Putamen (tissue), 1 donor: ENCODE results near the gene NCOA6.
"Not testable (repeated sequence)": the region's sequence is repeated elsewhere in the genome, so short reads cannot be mapped to it uniquely, and the experiment has no call there.

Experiments used
- DNase-seq: peaks from one replicate; pipeline ENCODE4 v3.0.0-alpha.2; 2016; ENCODE audit warnings: low spot score

NCOA6 gene

DNA sequence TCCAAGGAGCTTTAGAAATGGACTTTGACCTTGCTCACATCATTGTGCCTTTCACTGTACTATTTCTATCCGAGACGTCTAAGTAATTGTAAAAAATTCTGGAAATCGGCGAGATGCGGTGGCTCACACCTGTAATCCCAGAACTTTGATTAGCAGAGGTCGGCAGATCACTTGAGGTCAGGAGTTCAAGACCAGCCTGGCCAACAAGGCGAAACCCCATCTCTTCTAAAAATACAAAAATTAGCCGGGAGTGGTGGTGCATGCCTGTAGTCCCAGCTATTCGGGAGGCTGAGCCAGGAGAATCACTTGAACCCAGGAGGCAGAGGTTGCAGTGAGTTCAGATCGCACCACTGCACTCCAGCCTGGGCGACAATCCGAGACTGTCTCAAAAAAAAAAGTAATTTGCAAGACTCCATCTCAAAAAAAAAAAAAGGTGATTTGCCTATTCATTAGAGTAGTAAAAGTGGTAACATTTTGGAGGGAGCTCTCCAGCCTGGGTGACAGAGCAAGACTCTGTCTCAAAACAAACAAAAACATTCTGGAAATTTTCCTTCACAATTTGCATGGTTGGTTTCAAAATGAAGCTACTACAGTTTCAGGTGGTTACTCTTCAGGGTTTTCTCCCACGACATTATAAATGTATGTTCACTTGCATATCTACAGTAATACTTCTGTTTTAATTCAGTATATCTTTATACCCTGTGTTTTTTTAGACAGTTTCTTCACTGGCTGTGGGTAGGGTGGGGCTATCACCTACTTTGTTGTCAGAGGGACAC, 106.0 kb downstream of the NCOA6 start:
- not testable (repeated sequence) for DNase-seq

DNA sequence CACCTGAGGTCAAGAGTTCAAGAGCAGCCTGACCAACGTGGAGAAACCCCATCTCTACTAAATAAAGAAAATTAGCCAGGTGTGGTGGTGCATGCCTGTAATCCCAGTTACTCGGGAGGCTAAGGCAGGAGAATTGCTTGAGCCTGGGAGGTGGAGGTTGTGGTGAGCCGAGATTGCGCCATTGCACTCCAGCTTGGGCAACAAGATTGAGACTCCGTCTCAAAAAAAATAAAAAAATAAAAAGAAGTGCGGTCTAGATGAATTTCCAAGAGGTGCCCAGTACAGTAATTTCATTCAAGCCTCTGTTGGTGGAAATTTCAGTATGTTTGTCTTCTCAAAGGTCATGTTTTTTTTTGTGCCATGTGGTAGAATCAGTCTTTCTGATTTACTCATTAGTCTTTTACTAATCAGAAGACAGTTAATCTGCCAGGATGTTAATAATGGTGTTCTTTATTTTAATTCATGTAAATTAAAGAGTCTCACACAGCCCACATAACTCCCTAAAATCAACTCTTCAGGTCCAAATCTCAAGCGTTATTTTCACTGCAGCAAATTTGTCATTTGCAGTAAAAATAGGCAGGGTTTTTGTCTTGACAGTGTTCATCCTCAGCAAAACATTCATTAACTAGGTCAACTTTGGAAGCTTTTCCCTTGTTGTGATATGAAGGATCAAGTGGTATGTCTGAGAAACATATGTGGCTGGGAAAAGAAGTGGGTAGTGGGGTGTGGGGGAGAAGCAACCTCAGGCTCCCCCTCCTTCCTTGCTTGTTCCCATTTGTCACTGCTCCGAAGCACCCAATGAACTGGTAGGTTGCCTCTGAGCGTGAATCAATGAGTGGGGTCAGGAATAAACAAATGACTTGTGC, 108.0 kb downstream of the NCOA6 start:
- peak; percentile 56 for DNase-seq

DNA sequence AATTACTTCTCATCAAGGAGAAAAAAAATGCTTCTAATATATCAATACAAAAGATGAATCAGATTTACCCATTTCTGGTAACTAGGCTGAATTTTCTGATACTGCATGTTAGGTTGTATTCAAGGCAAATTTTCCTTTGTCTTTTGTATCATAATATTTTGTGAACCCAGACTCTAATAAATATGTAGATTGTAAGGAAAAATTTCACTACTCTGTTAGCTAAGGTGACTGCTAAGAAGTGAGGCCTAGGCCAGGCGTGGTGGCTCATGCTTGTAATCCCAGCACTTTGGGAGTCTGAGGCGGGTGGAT, 108.6 kb downstream of the NCOA6 start:
- DNase-seq: no peak

DNA sequence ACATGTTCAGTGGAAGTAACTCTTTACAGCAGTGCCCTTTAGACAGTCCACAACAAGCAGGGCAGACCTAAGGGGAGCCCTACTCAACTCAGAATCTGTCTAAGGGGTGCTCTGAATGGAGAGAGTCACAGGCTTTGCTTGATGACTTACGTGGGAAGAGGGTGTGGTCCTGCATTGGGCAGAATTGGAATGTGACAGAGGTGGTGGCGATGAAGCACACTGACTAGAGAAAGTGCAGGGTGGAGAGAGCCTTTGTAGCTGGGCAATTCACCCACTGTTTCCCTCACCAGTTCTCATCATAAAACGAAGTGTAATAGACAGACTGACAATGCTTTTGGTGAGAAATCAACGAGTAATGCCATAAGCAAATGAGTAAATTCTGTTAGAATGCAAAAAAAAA, 110.1 kb downstream of the NCOA6 start:
- no peak for DNase-seq

DNA sequence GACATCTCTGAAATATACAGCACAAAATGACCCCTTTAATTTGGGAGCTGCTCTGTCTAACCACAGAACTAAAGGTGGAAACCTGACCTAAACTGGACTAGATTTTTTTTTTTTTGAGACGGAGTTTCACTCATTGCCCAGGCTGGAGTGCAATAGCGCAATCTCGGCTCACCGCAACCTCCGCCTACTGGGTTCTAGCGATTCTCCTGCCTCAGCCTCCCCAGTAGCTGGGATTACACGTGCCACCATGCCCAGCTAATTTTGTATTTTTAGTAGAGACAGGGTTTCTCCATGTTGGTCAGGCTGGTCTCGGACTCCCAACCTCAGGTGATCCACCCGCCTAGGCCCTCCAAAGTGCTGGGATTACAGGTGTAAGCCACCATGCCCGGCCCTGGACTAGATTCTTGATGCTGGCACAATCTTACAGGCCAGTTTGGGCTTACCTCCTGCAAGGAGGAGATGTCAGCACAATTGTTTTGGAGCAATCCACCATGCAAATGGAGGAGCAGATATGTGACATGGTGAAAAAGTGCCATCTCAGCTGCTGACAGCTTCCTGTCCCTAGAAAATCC, 111.4 kb downstream of the NCOA6 start:
- DNase-seq: not testable (repeated sequence)

DNA sequence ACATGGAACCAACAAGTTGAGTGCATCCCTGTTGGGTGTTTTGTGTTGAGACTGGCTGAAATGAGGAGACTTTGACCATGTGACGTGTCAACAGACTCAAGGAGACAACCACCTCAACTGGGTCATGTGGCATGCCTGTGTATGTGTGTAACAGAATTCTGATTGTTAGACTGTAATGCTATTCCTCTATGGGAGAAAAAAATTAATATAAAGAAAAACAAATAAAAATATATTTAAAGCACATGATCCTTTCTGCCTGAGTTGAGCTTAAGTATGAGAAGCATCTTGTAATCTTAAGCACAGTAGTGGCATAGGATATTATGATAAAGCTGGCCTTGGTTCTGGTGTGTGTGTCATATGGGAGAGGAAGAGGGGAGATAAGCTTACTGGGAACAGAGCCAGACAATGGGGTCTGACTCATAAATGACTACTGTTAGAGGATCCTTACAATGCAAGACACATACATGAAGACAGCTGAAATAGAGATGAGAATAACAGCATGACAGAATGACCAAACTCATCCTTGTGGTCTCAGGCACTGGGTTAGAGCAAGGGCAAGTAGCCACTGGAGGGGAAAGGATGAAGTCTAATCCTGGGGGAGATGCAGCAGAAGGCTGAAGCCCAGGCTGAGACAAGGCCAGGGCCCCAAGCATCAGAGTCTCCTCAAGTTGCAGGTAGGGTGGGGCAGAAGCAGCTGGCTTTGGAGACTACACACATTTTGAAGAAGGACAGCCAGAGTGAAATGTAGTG, 112.1 kb downstream of the NCOA6 start:
- DNase-seq: no peak

DNA sequence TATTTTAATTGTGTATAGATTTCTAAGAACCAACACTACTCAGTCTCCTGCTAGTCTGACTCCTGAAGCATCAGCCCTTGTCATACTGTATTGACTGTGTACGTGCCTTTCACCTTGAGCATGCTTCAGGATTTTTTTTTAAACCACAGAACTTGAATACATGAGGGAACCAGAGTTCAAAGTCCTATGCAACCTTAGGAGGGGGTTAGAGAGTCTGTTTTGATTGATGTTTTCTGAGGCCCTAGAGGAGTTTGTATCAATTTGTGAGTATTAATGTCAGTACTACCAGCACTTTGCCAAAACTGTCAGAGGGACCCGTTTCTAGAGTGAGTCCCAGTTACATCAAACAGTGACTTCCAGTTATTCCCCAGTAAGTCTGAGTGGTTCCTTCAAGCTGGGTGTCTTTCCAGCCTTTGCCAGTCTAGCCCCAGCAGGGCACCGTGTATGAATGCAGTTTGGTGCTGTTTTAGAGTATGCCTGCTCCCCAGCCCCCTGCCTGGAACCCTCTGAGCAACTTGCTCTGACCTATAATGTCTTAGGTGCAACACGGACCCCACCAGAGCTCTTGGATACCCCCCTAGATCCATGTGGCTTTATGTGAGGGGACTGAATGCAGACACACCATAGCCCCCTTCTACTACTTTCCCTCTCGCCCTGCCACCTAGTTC, 112.8 kb downstream of the NCOA6 start:
- no peak for DNase-seq

DNA sequence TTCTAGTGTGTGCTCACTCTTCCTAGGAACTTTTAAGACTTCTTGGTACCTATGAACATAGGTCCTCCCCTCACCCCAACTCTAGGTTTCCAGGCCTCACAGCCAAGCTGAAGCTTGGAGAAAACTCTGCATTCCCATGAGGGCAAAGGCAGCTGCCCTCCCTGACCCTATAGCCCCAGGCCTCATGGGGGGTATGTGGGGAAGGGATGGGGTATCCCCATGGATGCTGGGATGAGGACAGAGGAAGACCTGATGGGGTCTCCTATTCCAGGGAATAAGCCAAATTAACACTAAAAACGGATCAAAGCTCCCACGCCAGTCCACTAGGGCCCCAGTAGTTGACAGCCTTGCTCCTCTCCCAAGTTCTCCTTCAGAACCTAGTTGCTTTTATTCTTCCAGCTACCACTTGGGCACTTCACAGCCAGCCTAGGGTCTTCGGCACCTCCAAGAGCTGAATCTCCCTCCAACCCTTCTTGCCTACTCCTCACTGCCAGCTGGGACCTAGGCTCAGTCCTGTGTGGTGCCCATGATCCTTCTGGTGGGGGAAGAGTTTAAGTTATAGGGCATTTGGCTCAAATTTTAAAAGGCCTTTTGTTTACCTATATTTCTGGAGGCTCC, 113.5 kb downstream of the NCOA6 start:
- DNase-seq: no peak

DNA sequence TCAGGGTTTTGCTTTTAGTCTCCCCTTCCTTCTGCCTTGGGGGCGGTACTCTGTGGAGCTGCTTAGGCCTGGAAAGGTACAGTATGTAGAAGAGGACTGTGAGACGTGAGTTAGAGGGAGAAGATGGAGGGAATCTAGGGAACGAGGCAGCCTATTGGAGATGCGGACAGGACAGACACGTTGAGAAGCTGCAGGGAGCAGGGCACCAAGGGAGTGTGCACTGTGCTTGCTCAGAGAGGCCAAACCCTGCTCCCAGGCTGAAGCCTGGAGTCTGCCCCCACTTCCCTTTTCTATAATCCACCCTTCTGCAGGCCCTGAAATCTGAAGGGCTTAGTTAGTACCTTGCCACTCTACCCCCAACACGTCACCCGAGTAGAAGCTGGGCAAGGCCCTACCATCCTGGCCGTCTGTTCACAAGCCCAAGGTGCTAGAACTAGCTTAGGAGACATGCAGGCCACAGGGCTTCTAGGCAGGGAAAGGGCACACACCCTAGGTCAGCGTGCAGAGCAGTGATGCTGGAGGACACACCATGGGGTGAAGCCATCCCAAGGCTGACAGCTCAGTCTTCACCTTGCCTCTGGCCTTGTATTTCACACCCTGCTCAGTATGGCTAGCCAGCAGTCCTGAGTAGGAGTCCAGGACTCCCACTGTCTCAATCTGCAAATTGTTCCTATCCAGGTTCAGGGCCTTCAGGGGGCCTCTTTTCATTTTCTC, 114.4 kb downstream of the NCOA6 start:
- DNase-seq: no peak

DNA sequence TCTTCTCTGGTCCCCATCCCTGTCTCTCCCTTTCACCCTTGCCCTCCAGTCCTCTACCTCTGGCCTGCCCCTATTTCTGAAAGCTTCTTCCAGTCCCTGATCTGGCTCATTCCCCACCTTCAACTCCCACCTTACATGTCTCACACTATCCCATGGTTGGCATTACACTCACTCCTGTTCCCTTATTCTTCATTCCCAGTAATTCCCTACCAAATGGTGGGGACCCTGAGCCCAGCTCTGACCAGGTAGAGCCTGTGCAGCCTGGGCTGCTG, 114.9 kb downstream of the NCOA6 start:
- no peak for DNase-seq

DNA sequence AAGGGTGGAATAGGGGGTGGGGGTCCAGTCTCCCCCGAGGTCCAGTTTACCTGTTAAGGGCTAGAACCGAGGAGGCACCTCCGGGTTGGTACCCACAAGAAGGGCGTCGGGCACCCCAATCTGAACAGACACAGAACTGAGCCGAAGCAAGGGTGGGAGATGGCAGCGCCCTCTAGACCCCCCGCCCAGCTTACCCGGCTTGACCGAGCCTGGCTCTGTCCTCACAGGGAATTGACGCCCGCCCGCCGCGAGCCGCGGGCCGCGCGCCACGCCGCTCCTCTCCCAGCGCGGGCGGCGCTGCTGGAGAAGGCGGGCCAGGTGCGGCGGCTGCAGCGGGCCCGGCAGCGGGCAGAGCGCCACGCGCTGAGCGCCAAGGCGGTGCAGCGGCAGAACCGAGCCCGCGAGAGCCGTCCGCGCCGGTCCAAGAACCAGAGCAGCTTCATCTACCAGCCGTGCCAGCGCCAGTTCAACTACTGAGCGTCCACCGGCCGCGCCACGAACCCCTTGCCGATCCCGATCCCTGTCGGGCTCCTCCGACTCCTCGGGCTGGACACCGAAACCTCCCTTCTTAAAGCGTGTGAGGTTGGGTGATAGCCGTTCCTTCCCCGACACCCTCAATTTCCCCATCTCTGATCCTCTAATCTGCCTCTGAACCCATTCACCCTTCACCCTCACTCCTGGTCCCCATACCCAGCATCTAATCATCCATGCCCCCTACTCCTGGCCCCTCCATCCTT, 115.5 kb downstream of the NCOA6 start:
- DNase-seq: peak; percentile 80

DNA sequence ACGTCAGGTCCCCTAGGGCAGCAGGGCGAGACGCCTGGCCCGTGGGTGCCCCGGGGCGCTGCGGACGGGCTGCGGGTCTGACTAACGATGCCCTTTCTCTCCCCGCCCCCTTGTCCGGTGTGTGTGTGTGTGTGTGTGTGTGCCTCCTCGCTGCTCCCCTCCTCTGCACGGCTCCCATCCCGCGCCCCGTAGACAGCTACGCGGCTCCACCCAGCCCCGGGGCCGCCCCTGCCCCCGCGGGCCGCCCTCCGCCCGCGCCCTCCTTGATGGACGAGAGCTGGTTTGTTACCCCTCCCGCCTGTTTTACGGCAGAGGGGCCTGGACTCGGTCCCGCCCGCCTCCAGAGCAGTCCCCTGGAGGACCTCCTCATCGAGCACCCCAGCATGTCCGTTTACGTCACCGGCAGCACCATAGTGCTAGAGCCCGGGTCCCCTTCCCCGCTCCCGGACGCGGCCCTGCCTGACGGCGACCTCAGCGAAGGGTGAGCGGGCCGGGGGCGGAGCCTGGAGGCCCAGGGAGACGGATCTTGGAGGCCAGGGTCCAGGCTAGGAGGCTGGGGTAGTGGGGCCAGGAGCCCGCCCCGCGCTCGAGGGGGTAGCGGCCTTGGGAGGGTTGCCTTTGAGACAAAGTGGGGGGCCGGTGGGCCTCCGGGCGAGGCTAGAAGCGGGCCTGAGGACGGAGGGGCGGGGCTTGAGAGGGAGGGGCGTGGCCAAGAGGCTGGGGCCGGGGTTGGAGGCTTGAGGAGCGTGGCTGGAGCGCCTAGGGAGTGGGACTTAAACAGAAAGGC, 116.2 kb downstream of the NCOA6 start:
- peak; percentile 77 for DNase-seq

DNA sequence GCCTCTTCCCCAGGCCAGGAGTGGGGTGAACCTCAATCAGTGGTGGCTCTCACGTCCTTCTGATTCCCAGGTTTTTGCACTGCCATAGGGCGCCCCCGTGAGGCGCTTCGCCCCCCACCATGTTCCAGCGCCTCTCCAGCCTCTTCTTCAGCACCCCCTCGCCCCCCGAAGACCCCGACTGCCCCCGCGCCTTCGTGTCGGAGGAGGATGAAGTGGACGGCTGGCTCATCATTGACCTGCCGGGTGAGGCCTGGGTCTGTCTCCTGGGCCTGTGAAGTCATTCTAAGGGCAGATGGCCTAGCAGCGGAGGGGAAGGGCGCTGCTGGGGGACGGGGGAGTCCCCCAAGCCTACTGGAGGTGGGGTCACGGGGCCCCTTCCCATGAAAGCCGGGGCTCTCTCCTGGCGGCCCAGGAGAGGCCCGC, 116.8 kb downstream of the NCOA6 start:
- DNase-seq: peak; percentile 53

DNA sequence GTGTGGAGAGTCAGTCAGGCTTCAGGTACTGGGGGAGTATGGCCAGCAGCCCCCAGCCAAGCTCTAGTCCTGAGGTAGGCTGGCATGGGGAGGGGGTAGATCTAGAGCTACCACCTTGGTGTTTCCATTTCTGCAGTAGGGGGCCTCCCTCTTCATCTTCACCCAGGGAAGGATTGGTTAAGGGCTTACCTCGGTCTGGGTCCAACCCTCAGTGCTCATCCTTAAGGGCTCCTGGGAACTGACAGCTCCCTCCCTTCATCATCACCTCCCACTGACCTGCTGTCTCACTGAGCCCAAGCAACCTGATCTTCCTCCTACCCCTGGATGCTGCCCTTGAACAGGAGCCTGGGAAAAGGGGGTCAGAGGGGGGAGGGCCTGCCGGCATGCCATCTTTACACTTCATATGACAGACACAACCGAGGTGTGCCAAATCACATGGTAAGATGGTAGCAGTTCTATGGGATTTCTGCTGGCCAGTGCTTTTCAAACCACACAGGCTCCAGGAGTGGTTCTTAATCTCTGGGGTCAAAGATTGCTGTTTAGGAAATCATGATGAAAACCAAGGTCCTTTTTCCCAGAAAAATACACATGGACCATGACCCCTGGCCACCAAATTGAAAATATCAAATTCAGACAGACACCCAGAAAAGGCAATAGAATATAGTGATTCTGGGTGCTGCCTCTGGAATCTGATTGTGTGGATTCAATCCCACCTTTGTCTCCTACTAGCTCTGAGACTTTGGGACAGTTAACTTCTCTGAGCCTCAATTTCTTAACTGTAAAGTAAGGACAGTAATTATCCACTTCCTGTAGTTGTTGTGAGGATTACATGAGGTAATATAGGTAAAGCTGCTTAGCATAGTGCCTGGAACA, 118.3 kb downstream of the NCOA6 start:
- DNase-seq: no peak

DNA sequence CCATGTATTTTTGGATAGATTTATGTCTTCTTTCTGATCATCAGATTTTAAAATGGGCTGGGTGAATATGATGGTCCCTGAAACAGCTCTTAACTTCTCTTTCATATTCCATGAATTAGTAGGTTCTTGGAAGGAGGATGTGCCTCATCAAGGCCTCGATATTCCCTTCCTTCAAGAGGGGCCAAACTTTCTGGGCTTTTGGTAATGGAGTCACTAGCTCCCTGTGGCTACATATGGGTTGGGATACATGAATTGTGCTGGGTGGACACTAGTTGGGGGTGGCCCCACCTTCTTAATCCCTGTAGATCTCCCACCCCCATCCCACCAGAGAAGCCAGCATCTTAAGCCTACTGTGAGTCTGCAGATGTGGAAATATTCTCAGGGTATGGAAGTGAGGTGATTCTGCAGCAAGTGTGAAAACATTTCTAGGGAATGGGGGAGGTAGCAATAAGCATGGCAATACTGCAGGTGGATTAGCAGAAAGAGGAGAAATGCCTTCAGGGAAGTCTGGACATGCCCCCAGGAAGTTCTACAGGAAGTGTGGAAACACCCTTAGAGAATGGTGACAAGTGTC, 119.1 kb downstream of the NCOA6 start:
- no peak for DNase-seq

DNA sequence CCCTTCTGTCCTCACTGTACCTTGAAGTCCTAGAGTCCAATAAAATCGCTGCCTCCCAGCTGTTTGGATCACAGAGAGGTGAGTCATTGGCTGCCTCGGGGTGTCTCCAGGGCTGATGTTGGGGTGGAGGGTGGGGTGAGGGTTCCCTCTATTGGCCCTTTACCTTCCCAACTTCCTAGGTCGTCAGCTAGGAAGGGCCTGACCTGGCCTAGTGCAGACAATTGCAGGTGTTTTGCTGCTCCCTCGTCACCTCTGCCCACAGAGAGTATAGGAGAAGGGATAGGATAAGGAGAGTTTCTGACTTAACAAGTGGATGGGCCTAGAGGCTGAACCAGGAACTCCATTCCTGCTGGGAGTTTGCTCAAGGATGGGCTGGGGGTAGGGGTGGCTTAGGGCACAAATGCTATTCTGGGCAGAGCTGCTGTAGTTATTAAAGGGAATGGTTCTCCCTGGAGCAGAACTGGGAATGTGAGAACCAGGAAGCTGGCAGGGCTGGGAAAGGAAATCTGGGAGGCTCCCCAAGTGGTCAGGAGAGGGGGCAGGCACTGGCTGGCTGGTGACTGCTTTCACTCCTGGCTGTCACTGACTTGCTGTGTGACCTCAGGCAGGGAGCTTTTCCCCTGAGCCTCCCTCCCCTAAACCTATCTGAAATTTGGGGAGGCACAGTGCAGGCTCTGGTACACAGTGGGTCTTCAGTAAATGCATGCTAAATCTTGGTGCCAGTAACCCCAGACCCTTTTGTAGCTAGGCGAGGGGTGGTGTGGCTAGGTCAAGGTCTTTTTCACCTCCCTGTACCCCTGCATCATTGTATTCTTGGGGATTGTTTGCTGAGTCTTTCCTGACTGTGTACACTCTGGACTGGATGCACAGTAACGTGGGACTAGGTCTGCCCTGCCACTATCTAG, 119.8 kb downstream of the NCOA6 start:
- no peak for DNase-seq

DNA sequence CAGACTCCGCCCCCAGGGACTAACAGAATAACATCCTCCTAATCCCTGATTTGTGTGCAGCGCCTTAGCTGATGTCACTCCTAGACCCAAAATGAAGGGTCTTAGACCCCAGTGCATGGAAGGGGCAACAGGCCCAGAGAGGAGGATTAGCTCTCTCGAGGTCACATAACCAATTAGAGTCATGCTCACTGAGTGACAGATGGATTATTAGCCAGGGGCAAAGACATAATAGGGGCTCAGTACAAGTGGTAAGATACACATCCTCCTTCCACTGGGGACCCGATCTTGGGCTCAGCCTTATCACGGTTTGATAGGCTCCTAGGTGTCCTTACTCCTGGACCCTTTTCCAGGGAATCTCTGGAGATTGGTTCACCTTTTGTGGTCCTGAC, 120.4 kb downstream of the NCOA6 start:
- DNase-seq: no peak
